ENCODE measurements around the gene DEAF1.

DEAF1 gene

GRCh38 chr11:706957-707816, 12.2 kb upstream of the DEAF1 start:
- WGBS = 39% methylated on average over 30 of the region's 30 CpGs
- peak overlapping the region; percentile 98 for H2BK5ac ChIP-seq (ENCODE audit: low read depth, low read length, poor library complexity, severe bottlenecking)
- peaks cover 11% of the 10 kb centered on the region for H3K79me1 ChIP-seq (replicated peaks; ENCODE audit: low read length, poor library complexity, severe bottlenecking)
- H2AK5ac ChIP-seq (ENCODE audit: low read length, severe bottlenecking) = peak overlapping the region; percentile 99
- H3K4me2 ChIP-seq (ENCODE audit: low read length, poor library complexity, severe bottlenecking) = peak overlapping the region; percentile 79
- H3K36me3 ChIP-seq (ENCODE audit: control insufficient read depth in 1 of 2, insufficient read depth in 2 of 2, low read depth in 1 of 2, low read length in 2 of 2) = peaks cover 14 to 69% of the 10 kb centered on the region in 2 experiments
- peak; percentile 37 for DNase-seq
- H3K4me1 ChIP-seq (ENCODE audit: control insufficient read depth, insufficient read depth, low read depth, low read length) = peaks cover 73% of the 10 kb centered on the region
- peak overlapping the region; percentile 80 to 99 for H3K18ac ChIP-seq (ENCODE audit: low read depth in 1 of 2, low read length in 2 of 2)
- H3K27ac ChIP-seq (ENCODE audit: low read length, poor library complexity, severe bottlenecking) = peak overlapping the region; percentile 99
- H4K8ac ChIP-seq (ENCODE audit: low read length) = peak overlapping the region; percentile 96
- H3K23ac ChIP-seq (ENCODE audit: low read length in 2 of 2) = no peak overlapping the region
- H3K4ac ChIP-seq (ENCODE audit: low read depth in 1 of 2, low read length in 2 of 2) = peak overlapping the region; percentile 61 to 94
- peak overlapping the region; percentile 92 for H2BK120ac ChIP-seq (ENCODE audit: low read depth, low read length)
- peak overlapping the region; percentile 95 for H4K91ac ChIP-seq (ENCODE audit: low read length)
- H2BK12ac ChIP-seq (ENCODE audit: low read length in 2 of 2) = peak overlapping the region; percentile 52 to 96
- H3K27me3 ChIP-seq (ENCODE audit: control insufficient read depth in 1 of 2, insufficient read depth in 1 of 2, low read length in 2 of 2) = no peaks in the 10 kb centered on the region
- no peaks in the 10 kb centered on the region for H3K9me3 ChIP-seq (ENCODE audit: control insufficient read depth, low read length)
- peak overlapping the region; percentile 73 to 83 for H3K4me3 ChIP-seq (ENCODE audit: insufficient read depth in 1 of 2, low read depth in 1 of 2, low read length in 2 of 2)
- H2BK15ac ChIP-seq (ENCODE audit: low read depth, poor library complexity, severe bottlenecking) = peak overlapping the region; percentile 66
- H3K14ac ChIP-seq (ENCODE audit: low read length in 2 of 2) = peak overlapping the region in 1 of 2 experiments; percentile 97
- H3K9ac ChIP-seq (ENCODE audit: low read length) = peak overlapping the region; percentile 92
- H2AFZ ChIP-seq (ENCODE audit: low read depth, low read length) = peak overlapping the region; percentile 87

DNA sequence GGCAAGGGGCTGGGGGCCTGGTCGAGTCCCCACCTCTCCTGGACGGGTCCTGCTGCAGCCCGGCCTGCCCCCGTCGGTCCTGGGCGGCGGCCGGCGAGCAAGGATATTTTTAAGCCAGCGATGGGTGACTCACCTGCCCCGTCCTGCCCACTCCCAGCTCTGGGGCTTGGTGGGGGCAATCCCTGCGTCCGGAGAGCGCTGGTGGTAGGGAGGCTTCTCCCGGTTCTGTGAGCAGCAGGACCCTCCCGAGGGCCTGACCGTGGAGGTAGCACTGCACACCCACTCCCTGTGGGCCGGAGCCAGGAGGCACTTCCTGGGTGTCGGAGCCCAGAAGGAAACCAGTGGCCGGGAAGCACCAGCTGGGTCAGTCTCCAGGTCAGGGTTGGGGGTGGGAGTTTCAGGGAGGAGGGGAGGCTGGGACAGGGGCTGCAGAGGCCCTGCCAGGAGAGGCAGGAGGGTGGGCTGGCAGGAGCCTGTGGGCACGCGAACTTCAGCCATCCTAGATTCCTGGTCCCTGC, 11.5 kb upstream of the DEAF1 start:
- peak overlapping the region; percentile 99 for H3K27ac ChIP-seq (ENCODE audit: low read length, poor library complexity, severe bottlenecking)
- 6% methylated on average over 22 of the region's 22 CpGs for WGBS
- H3K27me3 ChIP-seq (ENCODE audit: control insufficient read depth in 1 of 2, insufficient read depth in 1 of 2, low read length in 2 of 2) = no peaks in the 10 kb centered on the region
- H3K18ac ChIP-seq (ENCODE audit: low read depth in 1 of 2, low read length in 2 of 2) = peak overlapping the region; percentile 80 to 99
- H2AFZ ChIP-seq (ENCODE audit: low read depth, low read length) = peak overlapping the region; percentile 87
- H3K14ac ChIP-seq (ENCODE audit: low read length in 2 of 2) = peak overlapping the region in 1 of 2 experiments; percentile 97
- peak overlapping the region; percentile 73 to 83 for H3K4me3 ChIP-seq (ENCODE audit: insufficient read depth in 1 of 2, low read depth in 1 of 2, low read length in 2 of 2)
- H3K36me3 ChIP-seq (ENCODE audit: control insufficient read depth in 1 of 2, insufficient read depth in 2 of 2, low read depth in 1 of 2, low read length in 2 of 2) = peaks cover 21 to 68% of the 10 kb centered on the region in 2 experiments
- H3K4me1 ChIP-seq (ENCODE audit: control insufficient read depth, insufficient read depth, low read depth, low read length) = peaks cover 76% of the 10 kb centered on the region
- peak; percentile 53 for DNase-seq
- peak overlapping the region; percentile 79 for H3K4me2 ChIP-seq (ENCODE audit: low read length, poor library complexity, severe bottlenecking)
- peak overlapping the region; percentile 61 to 76 for H3K4ac ChIP-seq (ENCODE audit: low read depth in 1 of 2, low read length in 2 of 2)
- peak overlapping the region; percentile 75 for H2BK15ac ChIP-seq (ENCODE audit: low read depth, poor library complexity, severe bottlenecking)
- peak overlapping the region in 1 of 2 experiments; percentile 64 for H3K23ac ChIP-seq (ENCODE audit: low read length in 2 of 2)
- H3K79me1 ChIP-seq (replicated peaks; ENCODE audit: low read length, poor library complexity, severe bottlenecking) = peaks cover 17% of the 10 kb centered on the region
- H2BK120ac ChIP-seq (ENCODE audit: low read depth, low read length) = peak overlapping the region; percentile 92
- H2AK5ac ChIP-seq (ENCODE audit: low read length, severe bottlenecking) = peak overlapping the region; percentile 99
- peak overlapping the region; percentile 95 for H4K91ac ChIP-seq (ENCODE audit: low read length)
- peak overlapping the region; percentile 98 for H2BK5ac ChIP-seq (ENCODE audit: low read depth, low read length, poor library complexity, severe bottlenecking)
- H3K9ac ChIP-seq (ENCODE audit: low read length) = peak overlapping the region; percentile 92
- H3K9me3 ChIP-seq (ENCODE audit: control insufficient read depth, low read length) = no peaks in the 10 kb centered on the region
- H4K8ac ChIP-seq (ENCODE audit: low read length) = peak overlapping the region; percentile 96
- peak overlapping the region; percentile 52 to 96 for H2BK12ac ChIP-seq (ENCODE audit: low read length in 2 of 2)

DNA sequence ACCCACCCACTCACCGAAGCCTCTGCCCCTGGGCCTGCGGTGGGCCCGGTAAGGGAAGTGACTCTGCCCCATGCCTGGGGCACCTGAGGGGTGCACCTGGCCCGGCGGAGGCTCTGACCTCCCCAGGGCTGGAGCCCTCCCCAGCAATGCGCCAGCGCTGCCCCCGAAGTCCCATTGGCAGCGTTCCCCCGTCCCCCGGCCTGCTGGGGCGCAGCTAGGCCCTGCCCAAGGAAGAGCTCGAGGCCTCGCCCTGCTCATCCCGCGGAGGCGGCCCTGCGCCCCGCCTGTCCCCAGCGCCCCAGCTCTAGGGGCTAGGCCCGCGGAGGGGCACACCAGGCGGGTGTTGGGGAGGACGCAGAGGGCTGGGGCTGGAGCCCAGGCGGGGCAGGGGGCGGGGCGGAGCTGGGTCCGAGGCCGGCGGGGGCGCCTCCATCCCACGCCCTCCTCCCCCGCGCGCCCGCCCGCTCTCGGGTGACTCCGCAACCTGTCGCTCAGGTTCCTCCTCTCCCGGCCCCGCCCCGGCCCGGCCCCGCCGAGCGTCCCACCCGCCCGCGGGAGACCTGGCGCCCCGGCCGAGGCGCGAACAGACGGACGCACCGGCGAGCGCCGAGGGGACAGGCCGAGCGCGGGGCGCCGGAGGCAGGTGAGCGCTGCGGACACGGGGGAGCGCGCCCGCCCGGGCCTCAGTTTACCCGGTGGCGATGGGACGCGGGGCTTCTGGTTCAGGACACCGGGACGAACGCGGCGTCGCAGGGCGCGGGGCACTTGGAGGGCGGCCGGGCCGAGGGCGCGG, 10.8 kb upstream of the DEAF1 start, which contains the start of gene EPS8L2:
TSS of gene EPS8L2 (plus strand) at position 586 of the 793 bp plus-strand sequence. CDS start 3,177 bp downstream, outside the sequence.
- peak within 1 kb of the TSS; percentile 79 for H3K4me2 ChIP-seq (ENCODE audit: low read length, poor library complexity, severe bottlenecking)
- H3K18ac ChIP-seq (ENCODE audit: low read depth in 1 of 2, low read length in 2 of 2) = peak within 1 kb of the TSS; percentile 80 to 99
- H4K91ac ChIP-seq (ENCODE audit: low read length) = peak within 1 kb of the TSS; percentile 95
- no peaks in the 10 kb centered on the region for H3K9me3 ChIP-seq (ENCODE audit: control insufficient read depth, low read length)
- H2AFZ ChIP-seq (ENCODE audit: low read depth, low read length) = peak within 1 kb of the TSS; percentile 87
- peak within 1 kb of the TSS; percentile 99 for H3K27ac ChIP-seq (ENCODE audit: low read length, poor library complexity, severe bottlenecking)
- peak within 1 kb of the TSS; percentile 92 for H2BK120ac ChIP-seq (ENCODE audit: low read depth, low read length)
- H3K4ac ChIP-seq (ENCODE audit: low read depth in 1 of 2, low read length in 2 of 2) = peak within 1 kb of the TSS; percentile 61 to 94
- DNase-seq = no peak
- whole genome bisulfite sequencing = 25% methylated on average over 44 of the region's 90 CpGs
- peak within 1 kb of the TSS in 1 of 2 experiments; percentile 76 for H3K23ac ChIP-seq (ENCODE audit: low read length in 2 of 2)
- H2AK5ac ChIP-seq (ENCODE audit: low read length, severe bottlenecking) = peak within 1 kb of the TSS; percentile 99
- peak within 1 kb of the TSS; percentile 98 for H2BK5ac ChIP-seq (ENCODE audit: low read depth, low read length, poor library complexity, severe bottlenecking)
- H2BK15ac ChIP-seq (ENCODE audit: low read depth, poor library complexity, severe bottlenecking) = peak within 1 kb of the TSS; percentile 75
- peak within 1 kb of the TSS; percentile 73 to 83 for H3K4me3 ChIP-seq (ENCODE audit: insufficient read depth in 1 of 2, low read depth in 1 of 2, low read length in 2 of 2)
- peaks cover 23 to 62% of the 10 kb centered on the region in 2 experiments for H3K36me3 ChIP-seq (ENCODE audit: control insufficient read depth in 1 of 2, insufficient read depth in 2 of 2, low read depth in 1 of 2, low read length in 2 of 2)
- H3K14ac ChIP-seq (ENCODE audit: low read length in 2 of 2) = peak within 1 kb of the TSS in 1 of 2 experiments; percentile 97
- peaks cover 12% of the 10 kb centered on the region for H3K79me1 ChIP-seq (replicated peaks; ENCODE audit: low read length, poor library complexity, severe bottlenecking)
- H4K8ac ChIP-seq (ENCODE audit: low read length) = peak within 1 kb of the TSS; percentile 96
- H3K9ac ChIP-seq (ENCODE audit: low read length) = peak within 1 kb of the TSS; percentile 92
- peak within 1 kb of the TSS; percentile 52 to 96 for H2BK12ac ChIP-seq (ENCODE audit: low read length in 2 of 2)
- H3K27me3 ChIP-seq (ENCODE audit: control insufficient read depth in 1 of 2, insufficient read depth in 1 of 2, low read length in 2 of 2) = no peaks in the 10 kb centered on the region
- H3K4me1 ChIP-seq (ENCODE audit: control insufficient read depth, insufficient read depth, low read depth, low read length) = peaks cover 74% of the 10 kb centered on the region
